Liver (tissue), 3 donors: ENCODE measurements around the gene SMARCC1.

ENCODE experiments used
- FOXA1 ChIP-seq: IDR thresholded peaks from 2 replicates; pipeline ENCODE4 v1.6.1; 2016; ENCODE audit warnings: antibody characterized with exemption
- HNF4A ChIP-seq, 2 donors: conservative IDR thresholded peaks; 2 replicates each; pipeline ENCODE4 v1.6.1; 2016; ENCODE audit warnings: antibody characterized with exemption in 2 of 2, mild to moderate bottlenecking in 2 of 2
- MAX ChIP-seq: IDR thresholded peaks from 2 replicates; pipeline ENCODE4 v1.6.1; 2016; ENCODE audit warnings: antibody characterized with exemption
- TAF1 ChIP-seq: conservative IDR thresholded peaks from 2 replicates; pipeline ENCODE4 v1.6.1; 2016; ENCODE audit warnings: antibody characterized with exemption, mild to moderate bottlenecking
- YY1 ChIP-seq: IDR thresholded peaks from 2 replicates; pipeline ENCODE4 v1.6.1; 2016; ENCODE audit warnings: antibody characterized with exemption, mild to moderate bottlenecking
- TF ChIP-seq, protein P1 (sequence below): fragments of 150-350 bp; IDR thresholded peaks from 2 replicates; pipeline ENCODE4 v1.5.1; 2017; ENCODE audit warnings: improper control_type of control experiment, low read depth, low read length; ENCODE audit not compliant: missing input control
- TF ChIP-seq, protein P2 (sequence below): IDR thresholded peaks from 2 replicates; pipeline ENCODE4 v1.6.1; 2016; ENCODE audit warnings: antibody characterized with exemption
- TF ChIP-seq, protein P3 (sequence below): IDR thresholded peaks from 2 replicates; pipeline ENCODE4 v1.6.1; 2016; ENCODE audit warnings: antibody characterized with exemption, mild to moderate bottlenecking
- donor health status: healthy.
- donor health status: healthy.

DNA sequence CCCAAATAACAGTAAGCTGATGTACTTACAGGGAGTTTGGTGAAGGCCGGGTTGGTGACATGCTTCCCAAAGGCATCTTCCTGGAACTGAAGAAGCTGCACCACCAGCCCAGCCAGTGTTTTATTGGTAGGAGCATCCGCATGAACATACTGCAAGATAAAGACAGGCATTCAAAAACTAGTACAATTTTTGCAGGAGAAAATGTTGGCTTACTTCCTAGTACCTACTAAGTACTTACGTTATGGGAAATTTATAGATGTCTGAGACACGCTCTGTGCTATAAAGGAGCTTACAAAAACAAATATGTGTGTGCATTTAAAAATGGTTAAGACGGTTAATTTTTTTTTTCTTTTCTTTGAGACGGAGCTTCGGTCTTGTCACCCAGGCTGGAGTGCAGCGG lies 8.9 kb downstream of the SMARCC1 start:
- TF ChIP-seq, protein P1, sequence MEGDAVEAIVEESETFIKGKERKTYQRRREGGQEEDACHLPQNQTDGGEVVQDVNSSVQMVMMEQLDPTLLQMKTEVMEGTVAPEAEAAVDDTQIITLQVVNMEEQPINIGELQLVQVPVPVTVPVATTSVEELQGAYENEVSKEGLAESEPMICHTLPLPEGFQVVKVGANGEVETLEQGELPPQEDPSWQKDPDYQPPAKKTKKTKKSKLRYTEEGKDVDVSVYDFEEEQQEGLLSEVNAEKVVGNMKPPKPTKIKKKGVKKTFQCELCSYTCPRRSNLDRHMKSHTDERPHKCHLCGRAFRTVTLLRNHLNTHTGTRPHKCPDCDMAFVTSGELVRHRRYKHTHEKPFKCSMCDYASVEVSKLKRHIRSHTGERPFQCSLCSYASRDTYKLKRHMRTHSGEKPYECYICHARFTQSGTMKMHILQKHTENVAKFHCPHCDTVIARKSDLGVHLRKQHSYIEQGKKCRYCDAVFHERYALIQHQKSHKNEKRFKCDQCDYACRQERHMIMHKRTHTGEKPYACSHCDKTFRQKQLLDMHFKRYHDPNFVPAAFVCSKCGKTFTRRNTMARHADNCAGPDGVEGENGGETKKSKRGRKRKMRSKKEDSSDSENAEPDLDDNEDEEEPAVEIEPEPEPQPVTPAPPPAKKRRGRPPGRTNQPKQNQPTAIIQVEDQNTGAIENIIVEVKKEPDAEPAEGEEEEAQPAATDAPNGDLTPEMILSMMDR, result no peak
- TF ChIP-seq YY1, result no peak
- no peak for TF ChIP-seq MAX
- no peak for TF ChIP-seq TAF1
- TF ChIP-seq, protein P2, sequence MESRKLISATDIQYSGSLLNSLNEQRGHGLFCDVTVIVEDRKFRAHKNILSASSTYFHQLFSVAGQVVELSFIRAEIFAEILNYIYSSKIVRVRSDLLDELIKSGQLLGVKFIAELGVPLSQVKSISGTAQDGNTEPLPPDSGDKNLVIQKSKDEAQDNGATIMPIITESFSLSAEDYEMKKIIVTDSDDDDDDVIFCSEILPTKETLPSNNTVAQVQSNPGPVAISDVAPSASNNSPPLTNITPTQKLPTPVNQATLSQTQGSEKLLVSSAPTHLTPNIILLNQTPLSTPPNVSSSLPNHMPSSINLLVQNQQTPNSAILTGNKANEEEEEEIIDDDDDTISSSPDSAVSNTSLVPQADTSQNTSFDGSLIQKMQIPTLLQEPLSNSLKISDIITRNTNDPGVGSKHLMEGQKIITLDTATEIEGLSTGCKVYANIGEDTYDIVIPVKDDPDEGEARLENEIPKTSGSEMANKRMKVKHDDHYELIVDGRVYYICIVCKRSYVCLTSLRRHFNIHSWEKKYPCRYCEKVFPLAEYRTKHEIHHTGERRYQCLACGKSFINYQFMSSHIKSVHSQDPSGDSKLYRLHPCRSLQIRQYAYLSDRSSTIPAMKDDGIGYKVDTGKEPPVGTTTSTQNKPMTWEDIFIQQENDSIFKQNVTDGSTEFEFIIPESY, result no peak
- TF ChIP-seq, protein P3, sequence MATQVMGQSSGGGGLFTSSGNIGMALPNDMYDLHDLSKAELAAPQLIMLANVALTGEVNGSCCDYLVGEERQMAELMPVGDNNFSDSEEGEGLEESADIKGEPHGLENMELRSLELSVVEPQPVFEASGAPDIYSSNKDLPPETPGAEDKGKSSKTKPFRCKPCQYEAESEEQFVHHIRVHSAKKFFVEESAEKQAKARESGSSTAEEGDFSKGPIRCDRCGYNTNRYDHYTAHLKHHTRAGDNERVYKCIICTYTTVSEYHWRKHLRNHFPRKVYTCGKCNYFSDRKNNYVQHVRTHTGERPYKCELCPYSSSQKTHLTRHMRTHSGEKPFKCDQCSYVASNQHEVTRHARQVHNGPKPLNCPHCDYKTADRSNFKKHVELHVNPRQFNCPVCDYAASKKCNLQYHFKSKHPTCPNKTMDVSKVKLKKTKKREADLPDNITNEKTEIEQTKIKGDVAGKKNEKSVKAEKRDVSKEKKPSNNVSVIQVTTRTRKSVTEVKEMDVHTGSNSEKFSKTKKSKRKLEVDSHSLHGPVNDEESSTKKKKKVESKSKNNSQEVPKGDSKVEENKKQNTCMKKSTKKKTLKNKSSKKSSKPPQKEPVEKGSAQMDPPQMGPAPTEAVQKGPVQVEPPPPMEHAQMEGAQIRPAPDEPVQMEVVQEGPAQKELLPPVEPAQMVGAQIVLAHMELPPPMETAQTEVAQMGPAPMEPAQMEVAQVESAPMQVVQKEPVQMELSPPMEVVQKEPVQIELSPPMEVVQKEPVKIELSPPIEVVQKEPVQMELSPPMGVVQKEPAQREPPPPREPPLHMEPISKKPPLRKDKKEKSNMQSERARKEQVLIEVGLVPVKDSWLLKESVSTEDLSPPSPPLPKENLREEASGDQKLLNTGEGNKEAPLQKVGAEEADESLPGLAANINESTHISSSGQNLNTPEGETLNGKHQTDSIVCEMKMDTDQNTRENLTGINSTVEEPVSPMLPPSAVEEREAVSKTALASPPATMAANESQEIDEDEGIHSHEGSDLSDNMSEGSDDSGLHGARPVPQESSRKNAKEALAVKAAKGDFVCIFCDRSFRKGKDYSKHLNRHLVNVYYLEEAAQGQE, result no peak
- TF ChIP-seq FOXA1, result no peak
- TF ChIP-seq HNF4A (conservative IDR thresholded peaks at IDR 0.05), result no peak
